ENCODE results near the gene ZNF774.
A peak's percentile ranks its signal among the peaks of the same experiment; 100 is the strongest.

The ZNF774 gene

GRCh38 chr15:90387534-90388461, 35.7 kb downstream of the ZNF774 start, which contains the start of gene IQGAP1:
Gene IQGAP1 (plus strand): TSS chr15:90388242. CDS start chr15:90388342, 100 bp downstream.
- H3K9ac ChIP-seq (ENCODE audit: low read depth, low read length), result peak within 1 kb of the TSS; percentile 74
- peak within 1 kb of the TSS; percentile 78 for H2AFZ ChIP-seq (ENCODE audit: low read depth, low read length)
- H3K36me3 ChIP-seq (ENCODE audit: insufficient read depth, low read length), result peaks cover 24% of the 10 kb centered on the region
- no peaks in the 10 kb centered on the region for H3K9me3 ChIP-seq (ENCODE audit: insufficient read depth, low read length, severe bottlenecking)
- H4K20me1 ChIP-seq (ENCODE audit: insufficient read depth, low read length), result peaks cover 13% of the 10 kb centered on the region
- peaks cover 40% of the 10 kb centered on the region for H3K4me1 ChIP-seq (ENCODE audit: insufficient read depth, low read length)
- H3K79me2 ChIP-seq (ENCODE audit: insufficient read depth, low read length), result peaks cover 44% of the 10 kb centered on the region
- TF ChIP-seq CTCF (IDR thresholded peaks at IDR 0.05; ENCODE audit: borderline replicate concordance, extremely low read depth, low read length, poor library complexity, severe bottlenecking) (no peak), EZH2 (IDR thresholded peaks at IDR 0.05; ENCODE audit: borderline replicate concordance, low read depth, low read length, severe bottlenecking) (no peak)
- peak; percentile 93 for ATAC-seq (ENCODE audit: insufficient read depth, low read depth)
- DNase-seq, result peak; percentile 97
- peak within 1 kb of the TSS; percentile 76 to 89 for H3K4me3 ChIP-seq (ENCODE audit: low read depth in 1 of 2, low read length in 2 of 2)
- no peaks in the 10 kb centered on the region for H3K27me3 ChIP-seq (ENCODE audit: insufficient read depth, low read length, poor library complexity)
- H3K27ac ChIP-seq (ENCODE audit: low read length), result peak within 1 kb of the TSS; percentile 82
- H3K4me2 ChIP-seq (ENCODE audit: insufficient read depth, low read length), result peak within 1 kb of the TSS; percentile 77

- peak overlapping the region; percentile 76 for H2AFZ ChIP-seq (ENCODE audit: low read depth, low read length)
- peak; percentile 36 for ATAC-seq (ENCODE audit: insufficient read depth, low read depth)
- peaks cover 31% of the 10 kb centered on the region for H3K36me3 ChIP-seq (ENCODE audit: insufficient read depth, low read length)
- H3K79me2 ChIP-seq (ENCODE audit: insufficient read depth, low read length), result peaks cover 54% of the 10 kb centered on the region
- H3K9me3 ChIP-seq (ENCODE audit: insufficient read depth, low read length, severe bottlenecking), result no peaks in the 10 kb centered on the region
- H3K4me1 ChIP-seq (ENCODE audit: insufficient read depth, low read length), result peaks cover 40% of the 10 kb centered on the region
- peak overlapping the region; percentile 74 for H3K9ac ChIP-seq (ENCODE audit: low read depth, low read length)
- TF ChIP-seq EZH2 (IDR thresholded peaks at IDR 0.05; ENCODE audit: borderline replicate concordance, low read depth, low read length, severe bottlenecking), result no peak
- no peak for TF ChIP-seq CTCF (IDR thresholded peaks at IDR 0.05; ENCODE audit: borderline replicate concordance, extremely low read depth, low read length, poor library complexity, severe bottlenecking)
- H3K4me3 ChIP-seq (ENCODE audit: low read depth in 1 of 2, low read length in 2 of 2), result peak overlapping the region; percentile 76 to 89
- peak overlapping the region; percentile 77 for H3K4me2 ChIP-seq (ENCODE audit: insufficient read depth, low read length)
- peak; percentile 52 for DNase-seq
- H3K27ac ChIP-seq (ENCODE audit: low read length), result peak overlapping the region; percentile 79
- no peaks in the 10 kb centered on the region for H3K27me3 ChIP-seq (ENCODE audit: insufficient read depth, low read length, poor library complexity)
- peaks cover 13% of the 10 kb centered on the region for H4K20me1 ChIP-seq (ENCODE audit: insufficient read depth, low read length)
Measured at GRCh38 chr15:90388462-90389380, 36.6 kb downstream of the ZNF774 start.

GRCh38 chr15:90389513-90389912, 37.4 kb downstream of the ZNF774 start:
- Histone ChIP-seq H3K27ac (ENCODE audit: low read length) (peak overlapping the region; percentile 32; the same call in 1 of the 2 replicates), H3K4me3 (ENCODE audit: low read depth in 1 of 2, low read length in 2 of 2) (peak overlapping the region in 1 of 2 experiments; percentile 89; a peak in 2 of 4 replicates), H3K9ac (ENCODE audit: low read depth, low read length) (peak overlapping the region; percentile 74), H2AFZ (ENCODE audit: low read depth, low read length) (no peak overlapping the region), H3K9me3 (ENCODE audit: insufficient read depth, low read length, severe bottlenecking) (no peaks in the 10 kb centered on the region), H3K79me2 (ENCODE audit: insufficient read depth, low read length) (peaks cover 61% of the 10 kb centered on the region), H3K36me3 (ENCODE audit: insufficient read depth, low read length) (peaks cover 31% of the 10 kb centered on the region), H3K27me3 (ENCODE audit: insufficient read depth, low read length, poor library complexity) (no peaks in the 10 kb centered on the region), H3K4me2 (ENCODE audit: insufficient read depth, low read length) (peak overlapping the region; percentile 77), H3K4me1 (ENCODE audit: insufficient read depth, low read length) (peaks cover 40% of the 10 kb centered on the region), H4K20me1 (ENCODE audit: insufficient read depth, low read length) (peaks cover 13% of the 10 kb centered on the region)
- no peak for ATAC-seq (ENCODE audit: insufficient read depth, low read depth)
- no peak for TF ChIP-seq EZH2 (IDR thresholded peaks at IDR 0.05; ENCODE audit: borderline replicate concordance, low read depth, low read length, severe bottlenecking)
- TF ChIP-seq CTCF (IDR thresholded peaks at IDR 0.05; ENCODE audit: borderline replicate concordance, extremely low read depth, low read length, poor library complexity, severe bottlenecking), result no peak
- DNase-seq, result no peak

Measured in DND-41 (cell line).